AML-193 (cell line): ENCODE data around the gene NPHP4.
A peak's percentile ranks its signal among the peaks of the same experiment; 100 is the strongest.

Experiments
- DNase-seq, 2 experiments: peaks; one replicate each; lab custom pipeline; 2025; lab: John Stamatoyannopoulos, UW

NPHP4 gene

GRCh38 chr1:6003568-6004411 lies 11.6 kb upstream of the NPHP4 start:
- no peak for DNase-seq

- DNase-seq: no peak
These were observed 10.7 kb upstream of the NPHP4 start for GRCh38 chr1:6002714-6003501.

GRCh38 chr1:6001992-6002576 lies 9.9 kb upstream of the NPHP4 start:
- DNase-seq: no peak

GRCh38 chr1:6000444-6001288 lies 8.4 kb upstream of the NPHP4 start:
- no peak for DNase-seq

- no peak for DNase-seq
These were observed 7.7 kb upstream of the NPHP4 start for GRCh38 chr1:5999711-6000443.

GRCh38 chr1:5998906-5999301 lies 6.7 kb upstream of the NPHP4 start:
- DNase-seq: no peak

GRCh38 chr1:5998051-5998905 lies 6.1 kb upstream of the NPHP4 start:
- DNase-seq: no peak

- no peak for DNase-seq
These were observed 5.1 kb upstream of the NPHP4 start for GRCh38 chr1:5997316-5997715.

GRCh38 chr1:5996641-5997270 lies 4.5 kb upstream of the NPHP4 start:
- no peak for DNase-seq

- no peak for DNase-seq
These were observed 3.8 kb upstream of the NPHP4 start for GRCh38 chr1:5995871-5996630.

- peak; percentile 15 to 17 for DNase-seq
These were observed 2.7 kb upstream of the NPHP4 start for GRCh38 chr1:5994713-5995621.

GRCh38 chr1:5993556-5994491 lies 1.6 kb upstream of the NPHP4 start:
- DNase-seq: peak; percentile 22 to 45

GRCh38 chr1:5992814-5993555 lies 760 bp upstream of the NPHP4 start:
- DNase-seq: no peak

- DNase-seq: no peak
These were observed 722 bp downstream of the NPHP4 start for GRCh38 chr1:5991381-5992025.

GRCh38 chr1:5990913-5991312 lies 1.3 kb downstream of the NPHP4 start:
- DNase-seq: no peak
